Measurements from ENCODE around the gene GRK6.
"Not testable (repeated sequence)": the region's sequence is repeated elsewhere in the genome, so short reads cannot be mapped to it uniquely, and the experiment has no call there.

Gene GRK6

DNA sequence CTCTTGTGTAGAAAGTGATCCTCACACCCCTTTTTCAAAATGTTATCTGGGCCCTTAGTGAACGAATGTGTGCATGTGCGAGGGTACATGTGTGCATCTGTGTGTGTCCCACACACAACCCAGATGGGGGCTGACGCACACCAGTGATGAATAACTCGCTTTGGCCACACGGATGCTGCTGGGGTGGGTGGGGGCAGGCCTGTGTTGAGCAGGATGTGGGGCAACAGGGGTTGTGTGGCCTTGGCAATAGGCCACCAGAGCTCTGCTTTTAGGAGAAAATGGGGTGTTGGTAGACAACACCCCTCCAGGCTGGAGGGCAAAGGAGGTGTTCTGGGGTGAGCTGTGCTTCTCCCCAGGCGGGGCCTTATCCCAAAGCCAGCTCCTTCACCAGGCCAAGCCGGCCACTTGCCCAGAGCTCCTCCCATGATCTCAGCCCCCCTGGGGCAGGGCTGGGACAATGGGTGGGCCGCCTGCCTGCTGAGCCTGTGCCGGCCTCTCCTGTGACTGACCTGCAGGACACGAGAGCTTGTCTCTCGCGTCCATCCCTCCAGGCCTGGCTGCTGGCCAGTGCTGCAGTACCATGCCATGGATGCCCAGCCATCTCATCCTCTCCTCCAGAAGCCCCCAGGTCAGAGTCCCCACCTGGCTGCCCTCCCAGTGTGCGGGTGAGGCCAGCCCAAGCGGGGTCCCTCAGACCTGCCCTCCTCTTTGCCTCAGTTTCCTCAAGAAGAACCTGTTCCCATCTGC is 45.3 kb downstream of the GRK6 start:
- no peak for DNase-seq (ENCODE audit: low read depth)

DNA sequence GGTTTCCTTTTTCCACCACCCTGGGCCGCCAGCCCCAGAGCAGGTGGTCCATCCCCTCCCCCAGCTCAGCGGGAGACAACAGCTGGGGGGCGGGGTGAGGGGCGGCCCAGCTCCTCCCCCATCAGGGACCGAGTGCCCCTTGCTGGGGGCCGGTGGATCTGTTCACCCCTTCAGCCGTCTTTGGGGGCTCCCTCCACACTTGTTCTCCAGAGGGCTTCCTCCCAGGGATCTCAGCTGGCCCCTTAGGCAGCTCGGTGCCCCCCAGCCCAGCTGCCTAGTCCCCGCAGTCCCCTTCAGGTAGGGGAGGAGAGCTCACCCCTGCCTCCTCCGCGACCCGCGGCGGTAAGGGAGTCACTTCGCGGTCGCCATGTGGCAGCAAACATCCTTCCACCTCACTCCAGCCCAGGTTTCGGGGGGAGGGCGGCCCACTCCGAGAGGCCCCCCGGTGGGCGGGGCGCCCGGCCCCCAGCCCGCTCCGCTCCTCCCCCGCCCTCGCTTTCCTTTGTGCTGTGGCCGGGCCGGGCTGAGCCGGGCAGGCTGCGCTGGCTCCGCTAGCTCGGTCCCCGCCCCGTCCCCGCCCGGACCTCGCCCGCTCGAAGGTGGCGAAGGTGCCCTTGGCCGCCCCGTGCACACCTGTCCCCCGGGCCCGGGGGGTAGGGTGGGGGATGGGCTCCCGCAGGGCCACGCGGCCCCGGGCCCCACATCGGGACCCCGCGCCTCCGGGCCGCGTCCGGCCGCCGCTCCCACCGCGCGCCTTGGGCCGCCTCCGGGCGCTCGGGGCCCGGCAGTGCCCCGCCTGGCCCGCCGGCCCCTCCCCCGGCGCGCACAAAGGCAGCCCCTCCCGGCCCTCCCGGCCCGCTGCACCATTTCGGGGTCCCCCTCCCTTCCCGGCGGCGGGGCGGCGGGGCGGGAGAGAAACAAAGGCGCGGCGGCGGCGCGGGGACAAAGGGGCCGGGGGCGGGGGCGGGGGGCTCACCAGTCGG is 46.3 kb downstream of the GRK6 start:
- DNase-seq (ENCODE audit: low read depth) = peak; percentile 71

DNA sequence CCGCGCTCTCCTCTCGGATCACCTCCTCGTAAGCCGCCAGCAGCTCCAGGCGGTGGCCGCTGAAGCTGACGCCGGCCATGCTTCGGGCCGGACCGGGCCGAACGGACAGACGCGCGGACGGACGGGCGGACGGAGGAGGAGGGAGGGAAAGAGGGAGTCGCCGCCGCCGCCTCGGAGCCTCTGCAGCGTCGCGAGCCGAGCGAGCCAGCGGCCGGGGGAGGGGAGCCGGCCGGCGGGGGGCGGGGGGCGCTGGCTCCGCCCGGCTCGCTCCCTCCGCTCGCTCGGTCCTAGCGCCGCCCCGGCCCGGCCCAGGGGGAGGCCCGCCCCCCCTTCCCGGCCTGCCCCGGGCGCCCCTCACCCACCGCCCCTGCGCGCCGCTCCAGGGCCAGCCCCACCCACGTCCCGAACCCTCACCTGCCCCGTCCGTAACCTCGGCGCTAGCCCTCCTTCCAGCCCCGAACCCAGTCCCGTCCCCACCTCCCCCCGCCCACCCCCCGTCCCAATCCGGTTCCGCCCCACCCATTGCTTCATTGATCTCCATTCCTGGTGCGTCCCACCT is 47.0 kb downstream of the GRK6 start, which contains the start of gene DBN1:
DBN1 (minus strand) TSS at position 192 of the 559 bp plus-strand sequence; CDS start at position 79, 113 bp downstream.
- no peak for DNase-seq (ENCODE audit: low read depth)

DNA sequence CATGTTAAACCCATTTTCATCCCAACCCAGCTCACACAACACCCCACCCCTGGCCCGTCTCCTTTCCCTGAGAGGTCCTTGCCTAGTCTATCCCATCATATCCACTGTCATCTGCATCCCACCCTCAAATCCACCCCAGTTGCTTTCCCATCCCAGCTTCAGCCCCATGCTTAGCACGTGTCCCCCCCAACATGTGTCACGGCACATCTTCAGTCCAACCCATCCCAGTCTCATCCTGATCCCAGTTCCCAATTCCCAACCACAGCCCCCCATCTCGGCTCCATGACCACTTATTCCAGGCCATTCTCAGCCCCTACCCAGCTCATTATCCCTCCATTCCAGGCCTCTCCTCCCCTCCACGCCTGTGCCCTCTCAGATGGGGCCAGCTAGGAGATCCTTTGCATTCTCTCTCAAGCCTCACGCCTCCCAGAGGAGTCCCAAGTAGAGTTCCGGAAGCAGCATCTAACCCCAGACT is 47.6 kb downstream of the GRK6 start:
- DNase-seq (ENCODE audit: low read depth) = no peak

DNA sequence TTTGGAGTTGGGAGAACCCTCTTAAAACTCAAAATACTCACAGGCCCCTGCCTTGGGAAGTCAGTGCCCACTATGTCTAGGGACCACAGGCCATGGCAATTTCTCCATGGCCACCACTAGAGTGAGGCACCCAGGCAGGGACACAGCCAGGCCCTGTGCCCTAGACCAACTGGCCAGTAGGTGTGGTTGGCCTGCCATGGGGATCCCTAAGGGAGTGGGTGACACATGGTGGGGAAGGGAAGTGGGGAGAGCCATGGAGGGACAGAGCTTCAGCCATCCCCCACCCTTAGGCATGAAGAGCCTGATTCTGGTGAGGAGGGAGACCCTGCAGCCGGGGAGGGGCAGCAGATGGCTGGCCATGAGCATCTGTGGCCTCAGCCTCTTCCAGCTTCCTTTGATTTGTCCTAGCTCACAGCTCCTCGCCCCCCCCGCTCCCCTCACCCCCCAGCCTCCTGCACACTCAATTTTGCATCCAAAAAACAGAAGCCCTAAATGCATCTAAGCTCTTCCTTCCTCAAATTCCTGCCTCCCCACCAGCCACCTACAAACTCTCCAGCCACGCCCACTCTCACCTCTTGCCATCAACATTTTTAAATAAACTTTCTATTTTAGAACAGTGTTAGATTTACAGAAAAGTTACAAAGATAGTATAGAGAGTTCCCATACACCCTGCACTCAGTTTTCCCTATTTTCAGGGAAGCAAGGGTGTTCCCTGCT is 48.5 kb downstream of the GRK6 start:
- no peak for DNase-seq (ENCODE audit: low read depth)

DNA sequence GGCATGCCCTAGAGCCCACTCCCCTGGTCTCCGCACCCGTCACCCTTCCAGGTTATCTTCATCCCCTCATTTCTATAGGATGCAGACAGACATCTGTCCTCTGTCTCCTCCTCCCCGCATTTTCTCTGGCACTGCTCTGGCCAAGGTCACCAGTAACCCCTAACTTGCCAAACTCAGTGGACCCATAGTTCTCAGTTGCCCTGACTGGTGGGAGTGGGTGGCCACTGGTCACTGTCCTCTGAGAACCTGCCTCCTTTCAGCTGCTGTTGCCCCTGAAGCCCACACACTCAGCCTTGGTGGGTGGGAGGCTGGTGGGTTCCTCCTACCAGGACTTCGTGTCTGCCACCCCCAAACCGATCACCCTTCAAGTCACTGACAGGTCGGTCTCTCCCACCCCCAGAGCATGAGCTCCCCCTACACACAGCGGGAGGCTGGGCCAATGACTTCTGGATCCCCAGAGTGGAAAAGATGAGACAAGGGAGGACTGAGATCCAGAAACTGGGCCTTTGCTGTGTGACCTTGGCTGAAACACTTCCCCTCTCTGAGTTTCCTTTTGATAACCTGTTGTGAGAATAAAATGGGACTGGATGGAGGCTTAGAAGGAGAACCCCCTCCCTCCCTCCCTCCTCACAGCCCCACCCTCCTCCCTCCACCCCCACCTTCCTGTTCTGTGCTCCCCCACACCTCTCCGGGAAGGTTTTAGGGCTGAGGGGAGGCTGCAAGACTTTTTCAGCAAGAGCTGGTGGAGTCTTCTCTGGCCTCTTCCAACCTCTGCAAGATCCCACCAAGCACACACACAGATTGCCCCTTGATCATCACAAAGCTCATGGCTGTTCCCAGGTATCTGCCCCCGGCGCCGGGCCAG is 49.3 kb downstream of the GRK6 start:
- DNase-seq (ENCODE audit: low read depth) = no peak

DNA sequence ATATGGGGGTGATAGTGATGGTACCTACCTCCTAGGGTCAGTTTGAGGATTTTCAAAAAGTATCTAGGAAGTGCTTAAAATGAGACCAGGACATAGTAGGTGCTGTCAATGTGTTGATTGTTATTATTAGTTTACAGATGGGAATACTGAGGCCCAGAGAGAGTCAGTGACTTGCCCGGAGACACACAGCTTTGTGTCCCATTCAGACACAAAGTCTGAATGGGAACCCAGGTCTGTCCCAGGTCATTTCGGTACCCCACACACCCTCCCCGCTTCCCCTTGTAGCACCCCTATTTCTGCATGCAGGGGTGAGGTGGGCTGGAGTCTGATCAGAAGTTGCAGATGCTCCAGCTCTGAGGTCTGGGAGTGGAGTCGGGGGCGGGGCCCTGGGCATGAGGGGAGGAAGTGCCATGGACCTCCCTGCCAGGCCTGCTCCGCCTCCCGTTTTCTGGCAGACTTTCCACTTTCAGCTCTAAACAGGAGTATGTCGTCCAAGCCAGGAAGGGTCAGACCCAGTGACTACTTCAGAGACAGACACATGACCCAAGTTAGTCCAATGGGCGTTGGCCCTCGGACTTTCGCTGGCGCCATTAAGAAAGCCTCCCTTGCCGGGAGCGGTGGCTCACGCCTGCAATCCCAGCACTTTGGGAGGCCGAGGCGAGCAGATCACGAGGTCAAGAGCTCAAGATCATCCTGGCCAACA is 50.2 kb downstream of the GRK6 start:
- DNase-seq (ENCODE audit: low read depth) = no peak

DNA sequence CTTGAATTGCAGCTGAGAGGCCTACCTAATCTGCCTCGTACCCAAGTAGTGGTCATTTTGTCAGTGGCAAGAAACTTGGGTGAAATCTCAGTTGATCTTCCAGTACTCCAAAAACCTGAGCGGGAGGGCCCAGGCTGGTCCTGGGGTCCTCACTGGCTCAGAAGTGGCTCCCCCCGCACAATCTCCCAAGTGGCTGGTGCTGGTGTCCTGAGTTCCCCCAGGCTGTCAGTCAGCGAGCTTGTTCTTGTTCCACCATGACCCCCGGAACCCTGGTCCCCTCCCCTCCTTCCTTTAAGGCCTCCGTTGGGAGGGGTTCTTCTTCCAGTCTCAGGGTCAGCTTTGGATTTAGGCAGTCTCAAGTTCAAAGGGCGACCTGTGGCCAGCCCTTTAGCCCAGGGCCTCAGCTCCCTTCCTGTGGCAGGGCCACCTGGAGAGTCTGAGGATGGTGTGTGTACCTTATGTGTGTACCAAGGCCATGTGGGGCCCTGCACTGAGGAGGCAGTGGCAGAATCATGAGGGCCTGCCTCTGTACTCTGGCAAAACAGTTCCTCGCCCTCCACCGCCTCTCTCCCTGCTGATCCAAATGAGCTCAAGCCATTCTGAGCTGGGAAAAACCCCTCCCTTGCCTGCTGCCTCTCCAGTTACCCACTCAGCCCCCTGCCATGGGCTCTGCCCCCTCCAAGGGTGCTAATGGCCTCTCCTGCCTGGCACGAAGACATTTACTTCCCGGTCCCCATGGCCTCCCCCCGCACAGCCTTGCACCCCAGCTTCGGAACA is 51.4 kb downstream of the GRK6 start:
- DNase-seq (ENCODE audit: low read depth) = no peak

DNA sequence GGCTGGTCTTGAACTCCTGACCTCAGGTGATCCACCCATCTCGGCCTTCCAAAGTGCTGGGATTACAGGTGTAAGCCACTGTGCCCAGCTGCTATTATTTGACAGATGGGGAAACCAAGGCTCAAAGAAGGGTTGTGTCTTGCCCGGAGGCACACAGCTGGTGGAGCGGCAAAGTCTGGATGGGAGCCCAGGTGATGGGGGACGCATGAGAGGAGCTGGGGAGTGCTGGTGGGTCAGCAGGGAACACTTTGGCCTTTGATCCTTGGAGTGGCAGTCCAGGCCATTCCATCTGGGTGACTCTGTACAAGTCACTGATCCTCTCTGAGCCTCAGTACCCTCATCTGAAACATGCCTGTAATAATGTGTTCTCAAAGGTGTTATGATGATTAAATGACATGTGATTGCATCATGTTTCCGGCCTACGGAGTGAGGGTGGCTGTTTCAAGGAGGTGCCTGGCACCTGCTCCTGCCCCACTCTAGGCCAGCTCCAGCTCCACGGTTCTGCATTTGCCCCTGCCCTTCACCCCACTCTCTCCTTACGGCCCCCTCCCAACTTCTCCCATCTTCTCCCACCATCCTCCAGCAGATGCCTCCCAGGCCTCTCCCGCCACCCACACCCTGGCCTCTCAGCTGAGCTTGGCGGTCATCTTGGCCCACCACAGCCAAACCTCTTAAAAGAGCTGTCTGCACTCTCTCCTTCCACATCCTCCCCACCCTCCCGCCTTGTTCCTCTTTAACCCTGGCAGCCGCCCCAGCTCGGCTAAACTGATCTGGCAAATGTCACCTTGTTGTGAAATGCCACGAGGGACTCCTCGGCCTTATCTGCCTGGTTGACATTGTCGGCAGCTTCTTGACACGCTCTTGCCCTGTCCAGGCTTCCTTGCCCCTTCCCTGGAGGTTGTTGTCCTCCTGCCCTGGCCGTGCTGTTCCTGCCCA is 52.5 kb downstream of the GRK6 start:
- DNase-seq (ENCODE audit: low read depth) = no peak

DNA sequence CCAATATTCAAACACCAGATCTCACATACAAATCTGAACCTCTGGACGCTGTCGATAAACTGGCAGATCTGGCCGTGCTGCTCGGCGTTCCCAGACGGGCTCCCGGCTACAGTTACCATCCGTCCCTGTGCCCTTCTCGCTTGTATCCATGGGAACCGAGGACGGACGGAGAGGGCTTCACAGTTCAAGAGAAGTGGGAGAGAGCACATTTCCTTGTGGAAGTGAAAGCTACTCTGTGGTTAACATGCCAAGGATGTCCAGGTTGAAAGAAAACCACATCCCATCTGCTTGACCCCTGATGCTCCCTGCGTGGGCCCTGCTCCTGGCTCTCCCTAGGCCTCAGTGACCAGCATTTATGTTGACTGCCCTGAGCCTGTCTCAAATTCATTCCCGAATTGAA is 53.3 kb downstream of the GRK6 start:
- no peak for DNase-seq (ENCODE audit: low read depth)

DNA sequence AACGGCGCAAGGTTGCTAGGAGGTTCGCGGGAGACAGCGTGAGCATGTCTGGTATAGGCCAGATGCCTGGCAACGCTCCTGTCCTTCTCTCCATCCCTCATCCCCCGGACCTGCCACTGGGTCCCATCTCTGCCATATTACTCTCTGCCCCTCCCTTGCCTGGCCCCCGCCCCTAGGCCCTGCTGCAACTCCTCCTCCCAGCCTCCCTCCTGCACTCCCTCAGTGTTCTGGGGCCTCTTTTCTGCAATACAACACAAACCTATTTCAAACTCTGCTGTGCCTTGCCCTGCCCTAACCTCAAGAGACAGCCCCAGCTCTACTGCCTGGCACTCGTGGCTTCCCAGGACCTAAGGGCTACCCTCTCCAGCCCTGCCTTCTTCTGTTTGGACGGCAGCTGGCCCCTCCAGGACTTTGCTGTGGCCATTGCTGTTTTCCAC is 55.9 kb downstream of the GRK6 start:
- no peak for DNase-seq (ENCODE audit: low read depth)

DNA sequence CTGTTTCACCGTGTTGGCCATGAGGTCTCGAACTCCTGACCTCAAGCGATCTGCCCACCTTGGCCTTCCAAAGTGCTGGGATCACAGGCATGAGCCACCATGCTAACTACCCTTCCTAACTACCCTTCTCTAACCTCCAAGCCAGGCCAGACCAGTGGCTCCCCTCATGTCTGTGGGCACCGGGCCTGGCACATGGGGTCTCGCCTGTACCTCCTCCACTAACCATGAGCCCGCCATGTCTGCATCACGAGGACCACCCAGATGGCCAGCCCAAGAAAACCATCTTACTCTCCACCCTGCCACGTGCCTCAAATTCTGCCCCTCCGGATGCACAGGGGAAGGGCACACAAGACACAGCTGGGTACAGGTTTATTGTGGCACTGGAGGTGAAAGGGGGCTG is 56.6 kb downstream of the GRK6 start:
- DNase-seq (ENCODE audit: low read depth) = no peak

DNA sequence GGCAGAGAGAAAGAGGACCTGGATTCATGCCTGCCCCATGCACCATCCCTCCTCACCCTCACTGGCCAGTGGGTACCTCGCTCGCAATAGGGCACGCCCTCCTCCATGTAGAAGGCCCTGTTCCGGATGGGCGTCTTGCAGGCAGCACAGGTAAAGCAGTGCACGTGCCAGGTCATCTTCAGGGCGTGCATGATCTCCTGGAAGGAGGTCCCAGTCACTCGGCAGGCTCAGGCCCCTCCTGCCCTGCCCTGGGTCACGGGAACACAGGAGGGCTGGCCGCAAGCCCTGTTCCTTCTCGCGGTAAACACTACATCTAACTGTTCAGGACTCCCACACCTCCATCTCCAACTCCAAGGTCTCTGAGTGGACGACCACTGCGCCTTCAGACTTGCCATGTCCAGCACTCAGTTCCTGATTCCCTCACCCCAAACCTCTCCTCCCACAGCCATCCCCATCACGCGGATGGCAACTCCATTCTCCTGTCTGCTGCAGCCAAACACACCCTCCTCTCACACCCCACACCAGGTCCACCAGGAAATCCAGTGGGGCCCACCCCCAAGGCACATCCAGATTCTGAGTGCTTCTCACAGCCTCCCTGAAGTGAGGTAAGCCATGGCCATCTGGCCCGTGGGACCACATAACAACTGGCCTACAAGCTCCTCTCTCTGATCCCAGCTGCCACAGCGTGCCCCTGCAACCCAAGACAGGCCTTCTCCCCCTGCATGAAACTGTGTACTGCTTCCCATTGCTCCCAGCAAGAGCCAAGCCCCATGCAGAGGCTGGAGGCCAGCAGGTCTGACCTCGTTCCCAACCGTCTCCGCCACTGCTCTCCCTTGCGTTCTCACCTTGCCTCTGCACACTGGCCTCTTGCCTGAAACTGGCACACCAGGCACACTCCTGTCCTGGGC is 57.8 kb downstream of the GRK6 start:
- no peak for DNase-seq (ENCODE audit: low read depth)

DNA sequence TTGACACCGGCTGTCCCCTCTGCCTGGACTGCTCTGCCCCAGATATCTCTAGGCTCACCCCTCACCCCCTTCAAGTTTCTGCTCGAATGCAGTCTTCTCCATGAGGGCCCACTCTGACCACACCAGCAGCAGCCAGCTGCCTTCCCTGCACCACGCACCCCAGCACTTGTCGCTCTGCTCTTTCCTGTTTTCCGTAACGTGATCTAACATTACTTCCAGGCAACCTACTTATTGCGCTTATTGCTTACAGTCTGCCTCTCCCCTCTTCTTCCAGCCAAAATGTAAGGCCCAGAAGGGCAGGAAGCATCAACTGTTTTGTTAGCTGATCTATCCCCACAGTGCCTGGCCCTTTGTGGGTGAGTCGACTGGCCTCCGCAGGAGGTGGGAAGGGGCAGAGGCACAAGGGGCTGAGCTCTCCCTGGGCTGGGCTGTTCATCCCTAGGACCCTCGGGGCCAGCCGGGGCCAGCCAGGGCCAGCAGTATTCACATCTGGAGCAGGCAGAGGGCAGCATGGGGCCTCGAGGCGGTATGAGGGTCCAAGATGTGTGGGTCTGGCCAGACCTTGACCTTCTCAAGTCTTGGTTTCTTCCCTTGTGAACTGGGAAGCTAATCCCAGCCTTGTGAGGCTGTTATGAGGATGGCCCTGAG is 58.5 kb downstream of the GRK6 start:
- no peak for DNase-seq (ENCODE audit: low read depth)

DNA sequence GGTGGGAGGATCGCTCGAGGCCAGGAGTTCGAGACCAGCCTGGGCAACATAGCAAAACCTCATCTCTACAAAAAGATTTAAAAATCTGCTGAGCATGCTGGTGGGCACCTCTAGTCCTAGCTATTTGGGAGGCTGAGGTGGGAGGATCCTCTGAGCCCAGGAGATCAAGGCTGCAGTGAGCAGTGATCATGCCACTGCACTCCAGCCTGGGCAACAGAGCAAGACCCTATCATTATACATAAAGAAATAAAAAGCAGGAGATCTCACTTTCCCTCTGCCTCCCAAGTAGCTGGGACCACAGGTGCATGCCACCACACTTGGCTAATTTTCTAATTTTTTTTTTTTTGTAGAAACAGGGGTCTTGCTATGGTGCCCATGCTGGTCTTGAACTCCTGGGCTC is 59.3 kb downstream of the GRK6 start:
- DNase-seq (ENCODE audit: low read depth) = not testable (repeated sequence)

DNA sequence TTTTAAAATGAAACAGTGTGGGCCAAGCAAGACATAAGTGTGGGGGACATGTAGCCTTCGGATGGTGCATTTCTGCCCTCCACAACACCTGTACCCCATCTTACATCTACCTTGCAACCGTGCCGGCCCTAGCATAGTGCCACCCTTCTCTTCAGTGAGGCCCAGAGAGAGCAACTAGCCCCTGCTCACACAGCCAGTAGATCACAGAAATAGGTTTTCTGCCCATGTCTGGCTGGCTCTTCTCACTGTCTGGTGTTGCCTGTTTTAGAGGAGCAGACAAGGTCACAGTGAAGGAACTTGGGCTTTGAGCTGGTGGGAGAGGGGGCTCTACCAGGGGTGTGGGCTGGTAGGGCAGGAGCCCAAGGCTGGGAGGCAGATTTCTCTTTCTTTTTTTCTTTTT is 59.8 kb downstream of the GRK6 start:
- DNase-seq (ENCODE audit: low read depth) = no peak

DNA sequence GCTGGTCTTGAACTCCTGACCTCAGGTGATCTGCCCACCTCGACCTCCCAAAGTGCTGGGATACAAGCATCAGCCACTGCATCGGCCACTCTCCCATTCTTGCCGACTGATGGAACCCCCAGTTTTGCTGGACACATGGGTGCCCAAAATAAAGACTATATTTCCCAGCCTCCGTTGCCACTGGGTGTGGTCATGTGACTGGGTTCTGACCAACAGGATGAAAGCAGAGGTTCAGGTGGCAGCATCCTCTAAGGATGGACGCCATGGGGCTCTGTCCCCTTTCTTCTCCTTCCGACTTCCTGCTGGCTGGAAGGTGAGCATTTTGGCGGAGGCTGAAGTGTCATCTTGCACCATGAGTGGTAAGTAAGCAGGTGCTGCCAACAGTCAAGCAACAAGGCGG is 60.7 kb downstream of the GRK6 start:
- DNase-seq (ENCODE audit: low read depth) = no peak
